Stimulated activated CD4-positive, alpha-beta T cell treated with anti-CD3 and anti-CD28 coated beads, Interleukin-4, amount 100 ng/mL, for 24 hours (primary cell): ENCODE results near the gene AKT3.
"Not testable (repeated sequence)": the region's sequence is repeated elsewhere in the genome, so short reads cannot be mapped to it uniquely, and the experiment has no call there.

Experiments used
- DNase-seq: peaks from one replicate; pipeline ENCODE4 v3.0.0-alpha.2; 2020

AKT3 gene

DNA sequence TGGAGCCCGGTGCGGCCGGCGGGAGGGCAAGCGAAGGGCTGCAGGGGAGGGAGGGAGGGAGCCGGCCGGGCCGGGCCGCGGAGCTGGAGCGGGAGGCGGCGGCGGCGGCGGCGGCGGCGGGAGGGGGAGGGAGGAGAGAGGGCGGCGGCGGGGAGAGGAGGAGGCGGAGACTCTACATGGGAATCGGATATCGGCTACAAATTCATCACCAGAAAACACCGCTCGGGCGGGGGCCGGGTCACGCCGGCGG is at the start of gene AKT3:
TSS of gene AKT3 (minus strand) at position 42 of the 250 bp plus-strand sequence. CDS start 7,073 bp downstream, outside the sequence.
- no peak for DNase-seq

DNA sequence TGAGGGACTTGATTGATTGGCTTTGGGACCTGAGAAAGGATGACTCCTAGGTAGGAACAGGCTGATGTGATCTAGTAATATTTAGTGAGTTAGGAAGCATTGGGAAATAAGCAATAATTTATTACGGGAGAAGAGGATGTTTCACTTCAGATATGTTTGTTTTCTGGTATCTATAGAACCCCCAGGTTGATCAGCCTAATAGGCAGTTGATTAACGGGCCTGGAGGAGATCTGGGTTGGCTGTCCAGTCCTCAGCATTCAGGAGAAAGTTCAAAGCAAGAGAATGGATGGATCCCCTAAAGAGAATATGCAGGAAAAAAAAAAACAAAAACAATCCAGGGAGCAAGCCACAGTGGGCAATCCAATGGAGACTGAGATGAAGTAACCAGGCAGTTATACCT is 48.2 kb upstream of the AKT3 start:
- no peak for DNase-seq

DNA sequence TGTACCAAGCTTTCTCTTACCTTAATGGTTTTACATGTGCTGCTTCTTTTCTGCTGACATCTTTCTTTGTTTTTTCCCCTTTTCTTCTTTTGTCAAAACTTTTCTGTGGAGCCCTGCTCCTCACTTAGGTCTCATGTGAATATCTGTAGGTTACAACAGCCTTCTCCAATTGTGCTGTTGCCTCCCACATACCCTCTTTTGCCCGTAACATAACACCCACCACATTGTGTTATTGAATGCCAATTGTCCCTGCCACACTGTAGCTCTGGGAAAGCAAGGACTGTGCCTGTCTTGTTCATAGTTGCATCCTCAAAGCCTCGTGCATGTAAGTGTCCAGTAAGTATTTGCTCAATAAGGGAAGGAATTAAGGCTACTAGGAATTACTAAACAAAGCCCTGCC is 46.3 kb upstream of the AKT3 start:
- DNase-seq, result no peak

DNA sequence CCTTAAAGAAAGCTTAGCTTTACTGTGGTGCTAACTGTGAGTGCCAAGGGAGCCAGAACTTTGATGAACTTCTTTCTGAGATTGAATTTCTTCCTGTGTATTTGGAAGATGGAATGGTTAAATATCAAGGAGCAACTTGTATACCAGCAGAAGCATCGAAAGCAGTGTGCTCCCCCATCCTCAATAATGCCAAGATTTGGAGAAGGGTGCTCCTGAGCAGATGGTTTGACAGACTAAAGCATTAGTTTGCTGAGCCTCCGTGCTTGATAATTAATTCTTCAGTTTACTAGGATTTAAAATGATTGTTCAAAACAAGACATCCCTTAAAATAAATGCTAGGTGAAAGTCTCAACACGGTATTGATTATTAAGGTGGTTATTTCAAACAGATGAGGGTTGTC is 42.4 kb upstream of the AKT3 start:
- no peak for DNase-seq

DNA sequence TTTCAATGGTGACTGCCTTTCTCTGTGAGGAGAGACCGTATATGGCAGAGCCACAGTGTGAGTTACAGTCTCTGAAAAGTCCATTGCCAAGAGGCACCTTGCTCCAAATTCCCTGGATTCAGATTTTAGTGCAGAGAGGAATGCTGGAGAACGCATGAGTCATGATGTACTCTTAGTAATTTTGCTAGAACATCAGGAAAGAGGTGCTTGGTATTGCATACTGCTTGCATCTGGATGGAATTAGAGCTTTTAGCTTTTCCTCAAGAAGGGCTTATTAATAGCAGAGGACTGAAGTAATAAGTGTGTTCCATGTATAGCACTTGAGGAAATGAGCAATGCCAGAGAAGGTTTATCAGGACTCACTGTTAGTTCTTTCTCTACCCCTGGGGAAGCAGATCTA is 40.5 kb upstream of the AKT3 start:
- no peak for DNase-seq

DNA sequence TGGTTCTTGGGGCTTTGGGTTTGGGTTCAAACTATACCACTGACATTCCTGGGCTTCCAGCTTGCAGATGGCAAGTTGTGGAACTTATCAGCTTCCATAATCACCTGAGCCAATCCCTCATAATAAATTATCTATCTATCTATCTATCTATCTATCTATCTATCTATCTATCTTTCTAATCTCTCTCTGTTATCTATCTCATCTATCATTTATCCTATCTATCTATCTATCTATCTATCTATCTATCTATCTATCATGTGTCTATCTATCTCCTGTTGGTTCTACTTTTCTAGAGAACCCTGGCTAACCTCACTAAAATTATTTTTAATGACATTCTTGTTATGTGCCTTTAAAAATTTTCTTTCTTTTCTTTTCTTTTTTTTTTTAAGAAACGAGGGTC is 35.8 kb upstream of the AKT3 start:
- DNase-seq, result no peak

DNA sequence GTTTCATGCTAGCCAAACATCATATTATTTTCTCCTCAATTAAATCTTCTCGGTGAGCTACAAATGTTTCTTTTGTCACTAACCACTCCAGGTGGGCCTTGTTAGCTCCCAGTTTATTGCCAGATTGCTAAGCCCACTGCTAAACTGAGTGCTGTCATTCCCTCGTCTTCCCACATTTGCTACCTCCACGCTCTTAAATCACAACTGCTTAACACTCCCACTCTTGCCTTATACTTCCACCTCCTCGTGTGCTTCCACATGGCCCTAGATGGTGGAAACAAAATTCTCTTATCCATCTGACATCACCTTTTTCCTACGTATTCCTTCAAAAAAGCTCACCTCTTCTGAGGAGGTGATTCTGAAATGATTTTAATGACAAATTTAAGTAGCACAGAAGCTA is 34.6 kb upstream of the AKT3 start:
- DNase-seq, result no peak

DNA sequence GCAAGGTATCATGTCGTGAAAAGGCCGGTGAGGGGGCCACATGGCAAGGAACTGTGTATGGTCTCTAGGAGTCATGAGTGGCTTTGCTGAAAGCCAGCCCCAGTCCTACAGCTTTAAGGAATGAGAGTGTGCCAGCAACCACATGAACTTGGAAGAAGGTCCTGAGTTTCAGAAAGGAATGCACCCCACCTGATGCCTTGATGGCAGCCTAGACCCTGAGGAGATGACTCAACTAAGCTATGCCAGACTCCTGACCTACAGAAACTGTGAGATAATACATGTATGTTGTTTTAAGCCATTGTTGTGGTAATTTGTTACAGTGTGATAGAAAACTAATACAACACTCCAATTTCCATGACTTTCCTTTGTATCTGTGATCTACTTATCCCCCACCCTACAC is 33.5 kb upstream of the AKT3 start:
- DNase-seq, result no peak

DNA sequence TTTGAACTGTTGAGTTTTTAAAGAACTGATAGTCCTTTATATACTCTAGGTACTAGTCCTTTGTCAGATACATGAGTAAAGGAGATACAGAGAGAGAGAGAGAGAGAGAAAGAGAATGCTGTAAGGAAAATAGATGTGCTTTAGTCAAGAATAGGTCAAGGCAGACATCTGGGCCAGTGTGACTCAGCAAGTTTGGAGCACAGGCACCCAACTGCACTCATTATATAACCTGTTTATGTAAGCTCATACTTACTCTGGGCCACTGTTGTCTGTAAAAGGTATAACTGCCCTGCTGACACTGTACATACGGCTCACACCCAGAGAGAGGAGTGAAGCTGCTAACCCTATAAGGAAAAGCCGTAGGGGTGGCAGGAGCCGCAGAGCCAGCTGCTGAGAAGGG is 32.2 kb upstream of the AKT3 start:
- no peak for DNase-seq

DNA sequence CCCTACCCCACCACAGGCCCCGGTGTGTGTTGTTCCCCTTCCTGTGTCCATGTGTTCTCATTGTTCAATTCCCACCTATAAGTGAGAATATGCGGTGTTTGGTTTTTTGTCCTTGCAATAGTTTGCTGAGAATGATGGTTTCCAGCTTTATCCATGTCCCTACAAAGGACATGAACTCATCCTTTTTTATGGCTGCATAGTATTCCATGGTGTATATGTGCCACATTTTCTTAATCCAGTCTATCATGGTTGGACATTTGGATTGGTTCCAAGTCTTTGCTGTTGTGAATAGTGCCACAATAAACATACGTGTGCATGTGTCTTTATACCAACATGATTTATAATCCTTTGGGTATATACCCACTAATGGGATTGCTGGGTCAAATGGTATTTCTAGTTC is 27.0 kb upstream of the AKT3 start:
- DNase-seq, result not testable (repeated sequence)

DNA sequence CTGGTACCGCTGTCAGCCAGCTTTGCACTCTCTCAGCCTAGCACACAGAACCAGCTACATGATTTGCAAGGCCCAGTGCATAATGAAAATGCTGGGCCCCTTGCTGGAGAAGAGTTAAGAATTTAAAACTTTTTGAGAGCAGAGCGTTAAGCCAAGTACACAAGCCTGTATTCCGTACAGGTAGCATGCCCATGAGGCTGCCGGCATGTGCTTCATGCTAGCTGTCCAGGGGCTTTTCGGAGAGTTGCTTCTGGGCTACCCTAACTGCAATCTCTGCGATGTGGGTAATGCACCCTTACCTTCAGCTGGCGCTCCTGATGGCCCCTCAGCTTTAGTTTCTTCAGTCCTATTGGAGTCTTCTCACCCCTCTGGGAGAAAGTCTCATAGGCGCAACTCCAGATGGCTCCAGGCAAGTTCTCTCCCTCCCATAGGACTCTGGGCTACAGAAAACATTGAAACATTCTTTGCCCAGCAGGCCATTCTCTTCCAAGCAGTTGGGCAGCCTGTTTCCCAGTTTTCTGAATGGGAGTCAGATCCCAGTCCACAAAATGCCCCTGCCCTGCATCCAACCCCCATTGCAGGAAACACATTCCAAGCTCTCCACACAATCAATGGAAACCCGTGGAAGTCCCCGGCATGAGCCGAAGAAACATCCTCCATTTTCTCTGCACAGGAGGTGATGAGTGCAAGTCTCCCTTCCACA is 5.7 kb upstream of the AKT3 start:
- DNase-seq, result no peak

DNA sequence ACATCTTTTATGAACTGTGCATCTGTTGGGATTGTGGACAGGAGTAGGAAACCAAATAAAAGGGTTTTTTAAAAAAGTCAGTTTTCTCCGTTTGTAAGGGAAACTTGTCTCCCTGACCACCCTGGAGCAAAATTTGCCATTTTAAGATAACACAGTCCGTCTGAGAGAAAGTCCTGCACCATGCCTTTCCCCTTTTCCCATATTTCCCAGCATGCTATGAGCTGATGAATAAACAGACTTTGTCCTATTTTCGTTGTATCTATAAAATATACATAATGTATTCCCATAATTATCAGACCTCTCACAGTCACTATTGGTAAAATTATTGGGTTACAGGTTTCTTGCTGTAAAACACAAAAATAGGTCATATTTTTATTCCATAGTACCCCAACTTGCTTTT is 1.7 kb upstream of the AKT3 start:
- no peak for DNase-seq

DNA sequence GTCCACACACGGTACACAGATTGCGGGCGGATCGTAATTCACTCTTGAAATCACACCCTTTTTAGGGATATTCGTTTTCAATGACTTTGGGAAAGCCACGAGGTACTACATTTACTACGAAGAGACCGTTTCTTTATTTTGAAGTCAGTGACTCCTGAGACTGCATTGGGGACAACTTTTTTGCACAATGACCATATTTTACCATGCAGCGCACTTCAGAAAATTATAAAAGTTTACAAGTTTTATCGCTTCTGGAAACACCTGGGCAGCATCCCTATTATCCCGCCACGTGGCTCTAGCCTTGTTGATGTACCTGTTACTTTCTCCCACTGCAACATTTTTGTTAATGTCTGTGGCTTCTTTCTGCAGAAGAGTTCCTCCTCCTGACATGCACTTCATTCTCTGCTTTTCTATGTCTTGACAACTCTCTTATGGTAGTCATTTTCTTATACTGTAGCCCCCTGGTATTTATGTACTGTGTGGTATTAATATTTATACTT is 1.3 kb upstream of the AKT3 start:
- DNase-seq, result no peak

DNA sequence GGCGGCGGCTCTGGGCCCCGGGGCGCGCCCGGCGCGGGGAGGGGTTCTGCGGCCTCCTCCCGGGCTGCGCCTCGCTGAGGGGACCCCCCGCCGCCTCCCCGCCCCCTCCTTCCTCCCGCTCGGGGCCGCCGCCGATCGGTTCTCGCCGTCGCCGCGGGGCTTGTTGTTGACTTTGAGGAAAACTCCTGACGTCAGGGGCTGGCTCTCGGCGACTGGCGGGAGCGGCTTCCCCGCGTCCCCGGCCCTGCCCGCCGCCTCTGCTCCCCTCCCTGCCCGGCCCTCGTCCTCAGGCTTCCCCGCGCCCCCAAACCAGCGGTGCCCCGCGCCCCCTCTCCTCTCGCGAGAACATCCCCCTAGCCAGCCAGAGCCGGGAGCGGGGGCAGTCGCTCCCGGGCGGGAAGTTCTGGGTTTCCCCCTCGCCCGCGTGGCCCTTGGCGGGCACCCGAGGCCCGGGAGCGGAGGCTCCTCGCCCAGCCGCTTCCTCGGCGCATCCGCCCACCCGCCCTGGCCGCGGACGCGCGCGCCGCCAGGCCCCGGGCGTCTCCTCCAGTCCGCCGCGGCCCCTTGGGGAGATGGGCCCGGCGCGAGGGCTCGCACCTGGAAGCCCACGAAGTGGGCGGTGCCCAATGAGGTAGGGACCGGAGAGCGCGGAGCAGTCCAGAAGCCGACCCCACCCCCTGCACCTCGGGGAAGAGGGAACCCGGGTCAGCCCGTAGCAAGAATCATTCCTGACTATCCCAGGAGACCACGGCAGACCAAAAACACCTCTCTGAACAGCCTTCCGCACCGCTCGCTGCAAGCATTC is 611 bp upstream of the AKT3 start:
- peak; percentile 85 for DNase-seq

DNA sequence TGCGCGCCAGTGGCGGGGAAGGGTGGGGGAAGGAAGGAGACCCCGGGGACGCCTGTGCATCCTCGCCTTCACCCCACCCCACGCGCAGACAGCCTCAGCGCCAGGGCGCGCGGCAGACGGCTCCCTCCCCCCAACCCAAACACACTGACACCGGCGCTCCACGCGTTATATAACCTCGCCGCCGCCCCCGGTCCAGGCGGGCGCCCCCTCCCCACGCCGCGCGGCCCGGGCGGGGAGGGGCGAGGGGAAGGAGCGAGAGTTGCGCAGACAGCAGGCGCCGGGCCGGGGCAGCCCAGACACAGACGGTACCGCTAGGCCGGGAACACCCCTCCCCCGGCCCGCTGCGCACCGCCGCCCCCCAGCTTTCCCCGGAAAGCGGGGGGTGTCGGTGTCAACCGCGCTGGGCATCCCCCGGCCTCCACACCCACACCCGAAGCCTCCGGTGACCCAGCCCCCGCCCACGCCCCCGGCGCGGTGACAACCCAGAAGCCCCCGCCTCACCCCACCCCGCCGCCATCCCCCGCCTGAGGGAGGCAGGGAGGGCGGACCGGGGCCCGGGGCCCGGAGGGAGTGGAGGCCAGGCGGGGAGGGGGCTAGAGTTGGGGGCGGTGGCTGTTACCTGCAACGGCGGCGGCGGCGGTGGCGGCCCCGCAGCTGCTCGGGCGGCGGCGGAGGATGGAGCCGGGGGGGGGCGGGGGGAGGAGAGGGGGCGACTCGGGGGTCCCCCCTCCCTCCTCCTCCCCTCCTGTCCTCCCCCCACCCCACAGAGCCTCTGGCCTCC is 432 bp downstream of the AKT3 start:
- peak; percentile 71 for DNase-seq

DNA sequence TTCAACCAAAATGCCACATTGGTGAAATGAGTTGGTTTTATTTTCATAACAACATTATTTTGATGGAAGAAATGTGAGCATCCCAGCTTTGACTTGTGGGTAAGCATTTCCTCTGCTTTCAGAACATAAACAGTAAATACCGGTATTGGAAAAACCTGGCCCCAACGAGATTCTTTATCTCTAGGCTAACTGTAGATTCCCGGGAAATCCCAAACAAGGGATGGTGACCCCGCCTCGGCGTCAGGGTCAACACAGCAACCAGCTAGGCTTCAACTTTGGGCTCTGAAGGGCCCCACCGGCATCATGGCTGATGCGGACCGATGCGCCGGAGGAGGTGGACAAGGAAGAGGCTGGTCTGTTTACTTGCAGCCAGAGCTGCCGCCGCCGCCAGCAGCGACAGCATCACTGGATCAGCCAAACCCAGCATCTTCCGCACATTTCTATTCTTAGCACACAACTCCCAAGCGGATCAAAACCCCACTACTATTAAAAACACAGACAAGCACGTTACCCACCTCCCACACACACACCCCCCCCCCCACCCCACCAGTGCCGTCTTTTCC is 1.1 kb downstream of the AKT3 start:
- peak; percentile 46 for DNase-seq

DNA sequence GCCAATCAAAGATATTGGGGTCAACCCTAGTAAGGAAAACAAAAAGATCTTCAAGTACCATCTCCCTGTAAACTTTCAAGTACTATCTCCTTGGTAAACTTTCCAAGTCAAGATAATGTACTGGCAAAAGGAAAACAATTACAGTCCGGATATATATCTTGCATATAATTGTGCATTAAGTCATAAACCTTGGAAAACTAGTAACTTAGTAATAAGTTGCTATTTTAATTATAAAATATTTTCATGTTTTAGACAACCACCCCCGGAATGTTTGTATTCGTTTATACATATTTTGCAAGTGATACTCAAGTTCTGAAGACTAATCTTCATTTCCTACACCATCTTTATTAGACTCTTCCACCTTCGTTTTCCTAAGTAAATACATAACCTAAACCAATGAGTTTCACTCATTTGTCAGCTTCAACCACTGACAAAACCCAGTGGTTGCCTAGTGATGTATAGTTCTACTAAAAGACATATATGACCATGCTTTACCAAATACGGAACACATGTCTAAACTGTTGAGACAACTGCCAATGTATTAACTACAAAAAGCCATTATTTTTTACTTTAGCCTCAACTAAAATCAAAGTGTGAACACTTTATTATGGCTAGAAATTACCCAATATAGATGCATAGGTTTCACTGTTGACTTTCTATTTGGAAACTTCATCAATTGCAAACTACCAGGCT is 1.7 kb downstream of the AKT3 start:
- DNase-seq, result no peak

DNA sequence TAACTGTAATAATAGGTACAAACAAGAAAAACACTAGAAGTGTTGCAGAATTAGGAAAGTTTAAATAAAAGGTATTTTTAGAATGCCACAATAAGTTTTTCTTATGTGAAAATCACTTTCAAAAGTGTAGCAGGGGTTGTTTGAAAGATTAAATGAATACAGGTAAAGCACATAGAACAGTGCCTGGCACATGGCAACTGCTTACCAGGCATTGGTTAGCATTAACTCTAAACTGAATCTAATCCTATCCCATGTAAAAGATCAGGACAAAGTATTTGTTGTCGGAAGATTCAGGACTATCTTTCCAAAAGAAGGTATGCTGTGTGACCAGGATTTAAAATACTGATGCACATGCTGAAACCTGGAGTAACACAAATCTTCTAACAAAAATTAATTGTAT is 3.3 kb downstream of the AKT3 start:
- DNase-seq, result no peak

DNA sequence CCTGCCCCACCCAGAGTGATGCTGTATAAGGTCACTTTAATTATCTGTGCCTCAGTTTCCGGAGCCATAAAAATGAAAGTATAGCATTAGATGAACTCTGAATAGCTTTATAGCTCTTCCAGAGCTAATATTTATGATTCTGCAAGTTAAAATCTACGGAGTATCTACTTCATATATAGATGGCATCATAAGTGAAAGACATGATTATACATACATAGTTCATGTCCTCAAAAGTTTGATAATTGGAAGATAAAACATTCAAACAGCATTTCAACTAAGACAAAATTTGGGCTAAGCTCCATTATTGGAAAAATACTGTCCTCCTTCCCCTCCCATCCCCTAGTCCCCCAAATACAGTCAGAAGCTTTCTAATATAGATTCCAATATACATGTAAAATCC is 4.2 kb downstream of the AKT3 start:
- no peak for DNase-seq

DNA sequence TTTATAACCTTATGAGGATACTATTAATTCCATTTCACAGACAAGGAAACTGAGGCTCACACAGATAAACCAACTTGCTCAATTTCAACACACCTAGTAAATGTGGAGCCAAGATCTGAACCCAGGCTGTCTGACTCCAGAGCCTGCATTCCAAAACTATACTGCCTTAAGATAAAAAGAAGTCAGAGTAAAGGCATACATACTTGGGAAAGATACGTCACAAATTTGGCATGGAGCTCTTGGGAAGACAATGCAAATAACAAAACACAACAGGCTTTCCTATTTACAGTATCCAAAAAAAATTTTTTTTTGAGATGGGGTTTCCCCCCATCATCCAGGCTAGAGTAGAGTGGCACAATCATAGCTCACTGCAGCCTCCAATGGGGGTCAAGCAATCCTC is 5.9 kb downstream of the AKT3 start:
- no peak for DNase-seq

DNA sequence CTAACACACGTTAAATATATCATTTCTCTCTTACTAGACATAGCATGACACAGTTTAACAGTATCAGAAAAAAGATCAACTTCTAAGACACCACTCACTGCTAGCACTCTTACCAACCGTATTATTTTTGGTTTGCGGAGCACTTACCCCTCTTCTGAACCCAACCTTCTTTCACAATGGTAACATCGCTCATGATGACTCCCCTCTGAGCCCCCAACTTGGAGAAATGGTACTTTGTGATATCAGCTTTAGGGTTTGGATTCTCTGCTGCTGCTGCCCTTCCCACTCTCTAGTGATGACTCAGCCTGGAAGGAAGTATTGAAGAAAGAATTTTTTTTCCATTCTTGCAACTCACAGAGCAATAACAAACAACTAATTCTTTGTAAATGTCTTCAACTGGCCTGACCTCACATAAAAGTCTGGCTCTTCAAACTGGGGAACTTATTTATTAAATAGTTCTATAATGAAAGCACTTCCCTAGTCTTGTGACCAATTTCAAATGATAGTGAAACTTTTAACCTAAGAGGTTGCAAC is 7.0 kb downstream of the AKT3 start:
- DNase-seq, result peak; percentile 23

DNA sequence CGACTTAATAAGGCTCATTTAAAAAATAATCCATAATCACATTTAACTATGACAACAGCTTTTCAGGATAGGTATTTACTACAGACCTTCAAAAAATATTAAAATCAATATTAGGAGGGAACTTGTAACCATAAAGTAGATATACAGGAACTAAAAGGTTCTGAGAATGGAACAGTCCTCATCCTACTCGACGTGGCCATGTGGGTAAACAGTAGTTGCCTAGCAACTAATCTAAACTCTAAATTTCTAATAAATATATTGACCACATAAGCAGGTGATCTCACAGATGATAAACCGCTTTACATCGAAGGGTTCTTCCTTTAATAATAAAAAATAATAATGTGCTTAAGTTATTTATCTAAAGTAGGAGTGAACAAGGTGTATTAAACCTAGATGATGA is 7.9 kb downstream of the AKT3 start:
- no peak for DNase-seq

DNA sequence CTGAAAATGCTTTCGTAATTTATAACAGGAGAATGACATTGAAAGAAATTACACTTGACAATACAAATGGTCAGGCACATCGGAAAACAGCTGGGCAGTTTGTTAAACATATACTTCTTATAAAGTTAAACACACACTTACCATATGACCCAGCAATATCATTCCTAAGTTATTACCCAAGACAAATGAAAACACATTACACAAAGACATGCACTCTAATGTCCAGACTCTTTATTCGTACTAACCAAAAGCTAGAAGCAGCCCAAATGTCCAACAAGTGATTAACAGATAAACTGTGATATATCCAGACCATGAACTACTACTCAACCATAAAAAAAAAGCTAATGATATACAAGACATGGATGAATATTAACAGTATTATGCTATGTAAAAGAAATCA is 8.5 kb downstream of the AKT3 start:
- DNase-seq, result no peak
